HEK293 (cell line): ENCODE data around the gene FIBP.

Experiments
- GLIS2 ChIP-seq: fragments of 450-650 bp; formaldehyde crosslinking; IDR thresholded peaks from 2 replicates; pipeline ENCODE4 v1.5.1; 2016; ENCODE audit warnings: missing biosample characterization, missing genetic modification characterization
- INSM2 ChIP-seq: fragments of 450-650 bp; formaldehyde crosslinking; IDR thresholded peaks from 2 replicates; pipeline ENCODE4 v1.5.1; 2016; ENCODE audit warnings: missing biosample characterization, missing genetic modification characterization
- KLF8 ChIP-seq: fragments of 450-650 bp; formaldehyde crosslinking; IDR thresholded peaks from 2 replicates; pipeline ENCODE4 v1.5.1; 2016; ENCODE audit warnings: missing biosample characterization, missing genetic modification characterization
- PATZ1 ChIP-seq: fragments of 450-650 bp; formaldehyde crosslinking; IDR thresholded peaks from 2 replicates; pipeline ENCODE4 v1.5.1; 2016; ENCODE audit warnings: missing biosample characterization, missing genetic modification characterization
- PBX3 ChIP-seq: sonication (generic); formaldehyde crosslinking; IDR thresholded peaks from 2 replicates; pipeline ENCODE4 v1.8.1; 2022; ENCODE audit warnings: mild to moderate bottlenecking, moderate library complexity, missing genetic modification reagents
- RBAK ChIP-seq: fragments of 450-650 bp; formaldehyde crosslinking; IDR thresholded peaks from 2 replicates; pipeline ENCODE4 v1.5.1; 2016; ENCODE audit warnings: missing biosample characterization, missing genetic modification characterization
- REPIN1 ChIP-seq: fragments of 450-650 bp; formaldehyde crosslinking; IDR thresholded peaks from 2 replicates; pipeline ENCODE4 v1.5.1; 2017; ENCODE audit warnings: missing biosample characterization, missing genetic modification characterization, low read depth
- SP7 ChIP-seq: fragments of 450-650 bp; formaldehyde crosslinking; IDR thresholded peaks from 2 replicates; pipeline ENCODE4 v1.5.1; 2016; ENCODE audit warnings: missing biosample characterization, missing genetic modification characterization
- TRIM28 ChIP-seq: IDR thresholded peaks from 2 replicates; pipeline ENCODE4 v1.6.1; 2011; ENCODE audit warnings: low read length, control low read depth, borderline replicate concordance
- ZBTB1 ChIP-seq: fragments of 450-650 bp; formaldehyde crosslinking; IDR thresholded peaks from 2 replicates; pipeline ENCODE4 v1.5.1; 2016; ENCODE audit warnings: missing biosample characterization, missing genetic modification characterization
- ZBTB17 ChIP-seq: fragments of 450-650 bp; formaldehyde crosslinking; IDR thresholded peaks from 2 replicates; pipeline ENCODE4 v1.5.1; 2016; ENCODE audit warnings: missing biosample characterization, missing genetic modification characterization
- ZFP37 ChIP-seq: fragments of 450-650 bp; formaldehyde crosslinking; IDR thresholded peaks from 2 replicates; pipeline ENCODE4 v1.5.1; 2016; ENCODE audit warnings: missing biosample characterization, missing genetic modification characterization
- ZNF214 ChIP-seq: fragments of 450-650 bp; formaldehyde crosslinking; IDR thresholded peaks from 2 replicates; pipeline ENCODE4 v1.5.1; 2017; ENCODE audit warnings: missing biosample characterization, mild to moderate bottlenecking, missing genetic modification characterization, borderline replicate concordance
- ZNF221 ChIP-seq: fragments of 450-650 bp; formaldehyde crosslinking; IDR thresholded peaks from 2 replicates; pipeline ENCODE4 v1.5.1; 2017; ENCODE audit warnings: missing biosample characterization, missing genetic modification characterization, borderline replicate concordance
- ZNF23 ChIP-seq: fragments of 450-650 bp; formaldehyde crosslinking; IDR thresholded peaks from 2 replicates; pipeline ENCODE4 v1.5.1; 2016; ENCODE audit warnings: missing biosample characterization, missing genetic modification characterization, borderline replicate concordance
- ZNF248 ChIP-seq: fragments of 450-650 bp; formaldehyde crosslinking; IDR thresholded peaks from 2 replicates; pipeline ENCODE4 v1.5.1; 2017; ENCODE audit warnings: missing biosample characterization, missing genetic modification characterization
- ZNF350 ChIP-seq: fragments of 450-650 bp; formaldehyde crosslinking; IDR thresholded peaks from 2 replicates; pipeline ENCODE4 v1.5.0; 2017; ENCODE audit warnings: missing biosample characterization, mild to moderate bottlenecking, missing genetic modification characterization
- ZNF366 ChIP-seq: fragments of 450-650 bp; formaldehyde crosslinking; conservative IDR thresholded peaks from 2 replicates; pipeline ENCODE4 v1.5.1; 2016; ENCODE audit warnings: missing biosample characterization, missing genetic modification characterization
- ZNF433 ChIP-seq: fragments of 450-650 bp; formaldehyde crosslinking; IDR thresholded peaks from 2 replicates; pipeline ENCODE4 v1.5.1; 2016; ENCODE audit warnings: missing biosample characterization, missing genetic modification characterization, low read depth
- ZNF510 ChIP-seq: fragments of 450-650 bp; formaldehyde crosslinking; IDR thresholded peaks from 2 replicates; pipeline ENCODE4 v1.5.1; 2018; ENCODE audit warnings: mild to moderate bottlenecking, missing genetic modification characterization, missing biosample characterization; ENCODE audit not compliant: insufficient replicate concordance
- ZNF529 ChIP-seq: fragments of 450-650 bp; formaldehyde crosslinking; IDR thresholded peaks from 2 replicates; pipeline ENCODE4 v1.5.1; 2017; ENCODE audit warnings: missing genetic modification characterization, missing biosample characterization; ENCODE audit not compliant: insufficient replicate concordance
- ZNF596 ChIP-seq: fragments of 450-650 bp; IDR thresholded peaks from 2 replicates; pipeline ENCODE4 v1.5.0; 2018; ENCODE audit warnings: missing biosample characterization, mild to moderate bottlenecking, missing genetic modification characterization, moderate library complexity
- ZNF610 ChIP-seq: fragments of 450-650 bp; formaldehyde crosslinking; IDR thresholded peaks from 2 replicates; pipeline ENCODE4 v1.5.1; 2016; ENCODE audit warnings: missing biosample characterization, missing genetic modification characterization, borderline replicate concordance
- ZNF626 ChIP-seq: fragments of 450-650 bp; sonication (Bioruptor Pico); formaldehyde crosslinking; IDR thresholded peaks from 2 replicates; pipeline ENCODE4 v1.5.1; 2018; ENCODE audit warnings: missing biosample characterization, missing genetic modification characterization, inconsistent platforms
- ZNF645 ChIP-seq: fragments of 450-650 bp; formaldehyde crosslinking; IDR thresholded peaks from 2 replicates; pipeline ENCODE4; 2016; ENCODE audit warnings: missing biosample characterization, missing genetic modification characterization
- ZNF658 ChIP-seq: fragments of 450-650 bp; formaldehyde crosslinking; IDR thresholded peaks from 2 replicates; pipeline ENCODE4; 2016; ENCODE audit warnings: missing biosample characterization, missing genetic modification characterization
- ZNF677 ChIP-seq: fragments of 450-650 bp; IDR thresholded peaks from 2 replicates; pipeline ENCODE4 v1.5.0; 2018; ENCODE audit warnings: missing biosample characterization, mild to moderate bottlenecking, missing genetic modification characterization, moderate library complexity
- ZNF692 ChIP-seq: fragments of 450-650 bp; formaldehyde crosslinking; IDR thresholded peaks from 2 replicates; pipeline ENCODE4 v1.5.1; 2016; ENCODE audit warnings: missing biosample characterization, missing genetic modification characterization
- ZNF76 ChIP-seq: fragments of 450-650 bp; formaldehyde crosslinking; IDR thresholded peaks from 2 replicates; pipeline ENCODE4; 2016; ENCODE audit warnings: low read depth, missing biosample characterization, missing genetic modification characterization, borderline replicate concordance
- ZSCAN4 ChIP-seq: fragments of 450-650 bp; formaldehyde crosslinking; IDR thresholded peaks from 2 replicates; pipeline ENCODE4 v1.5.1; 2017; ENCODE audit warnings: missing biosample characterization, missing genetic modification characterization
- ZXDB ChIP-seq: fragments of 450-650 bp; formaldehyde crosslinking; IDR thresholded peaks from 2 replicates; pipeline ENCODE4 v1.5.1; 2016; ENCODE audit warnings: missing biosample characterization, missing genetic modification characterization

The FIBP gene

GRCh38 chr11:65857853-65858680 is 30.2 kb downstream of the FIBP start, which contains the start of gene CFL1 (continued):
- TF ChIP-seq PATZ1 (tag by site-specific recombination) = peak; percentile 79
- TF ChIP-seq PBX3 (CRISPR knock-in tag) = peak; percentile 49; the same call in 1 of the 2 replicates
- no peak for TF ChIP-seq ZNF626 (tag by site-specific recombination)
- no peak for TF ChIP-seq ZNF596 (tag by site-specific recombination)
- TF ChIP-seq ZBTB1 (tag by site-specific recombination) = no peak
- TF ChIP-seq ZNF23 (tag by site-specific recombination) = no peak
- no peak for TF ChIP-seq TRIM28
- peak; percentile 98 for TF ChIP-seq ZNF76 (tag by site-specific recombination)
- TF ChIP-seq ZSCAN4 = no peak
- no peak for TF ChIP-seq RBAK (tag by site-specific recombination)
- TF ChIP-seq KLF8 (tag by site-specific recombination) = peak; percentile 96
- TF ChIP-seq ZBTB17 = peak; percentile 83
- TF ChIP-seq ZXDB (tag by site-specific recombination) = peak; percentile 75
- TF ChIP-seq ZNF692 (tag by site-specific recombination) = peak; percentile 65; the same call in 1 of the 2 replicates
- TF ChIP-seq ZNF350 (tag by site-specific recombination) = no peak
- TF ChIP-seq ZNF433 = no peak
- TF ChIP-seq ZNF677 (tag by site-specific recombination) = 0 out of 2 replicates have a peak, but pooled peaks have one; percentile 8
- TF ChIP-seq ZNF214 (tag by site-specific recombination) = no peak
- TF ChIP-seq REPIN1 = no peak
- no peak for TF ChIP-seq ZFP37
- TF ChIP-seq ZNF366 (tag by site-specific recombination) = no peak
- TF ChIP-seq ZNF610 (tag by site-specific recombination) = peak; percentile 79; the same call in 1 of the 2 replicates
- TF ChIP-seq SP7 (tag by site-specific recombination) = peak; percentile 38
- TF ChIP-seq INSM2 (tag by site-specific recombination) = no peak
- TF ChIP-seq ZNF658 = no peak
- no peak for TF ChIP-seq ZNF221 (tag by site-specific recombination)
- no peak for TF ChIP-seq ZNF510 (tag by site-specific recombination)
- no peak for TF ChIP-seq ZNF645
- no peak for TF ChIP-seq ZNF529 (tag by site-specific recombination)
- TF ChIP-seq ZNF248 = no peak
- peak; percentile 27; the same call in 1 of the 2 replicates for TF ChIP-seq GLIS2
